HT1080 (cell line): ENCODE results near the gene SPOCK1. TPM values are rescaled to one million over a fixed set of nuclear protein-coding genes. Genes with fewer than 3 reads are reported as not detected.
"Not testable (repeated sequence)": the region's sequence is repeated elsewhere in the genome, so short reads cannot be mapped to it uniquely, and the experiment has no call there.

Experiments used
- DNase-seq: peaks from one replicate; pipeline ENCODE4 v3.0.0-alpha.2; 2015; ENCODE audit warnings: low read depth
- total RNA-seq: library from RNA; depleted of rRNA; stranded (reverse); fragments of >200 nt; shearing (Covaris generic); gene quantifications from 2 replicates; pipeline ENCODE4 v1.2.3, GENCODE V29; 2014

SPOCK1 gene
- total RNA-seq, 1 experiment from 2014 or later: 21.7 TPM

DNA sequence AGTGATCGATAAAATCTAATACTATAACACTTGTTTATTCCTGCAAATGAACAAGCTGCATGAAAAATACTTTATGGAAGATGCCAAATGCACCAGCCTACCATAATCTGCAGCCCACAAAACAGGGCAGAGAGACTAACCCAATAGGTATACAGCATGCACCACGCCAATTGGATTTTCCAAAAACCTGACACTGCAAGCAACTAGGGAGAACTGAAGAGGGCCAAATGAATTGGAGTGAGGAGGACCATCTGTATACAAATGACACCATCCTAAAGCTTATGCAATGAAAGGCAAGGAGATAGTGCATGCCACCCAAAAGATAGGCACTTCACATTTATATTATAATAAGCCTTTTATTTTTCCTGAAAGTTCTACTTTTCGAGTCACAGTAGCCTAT lies 100.4 kb downstream of the SPOCK1 start:
- DNase-seq: no peak

DNA sequence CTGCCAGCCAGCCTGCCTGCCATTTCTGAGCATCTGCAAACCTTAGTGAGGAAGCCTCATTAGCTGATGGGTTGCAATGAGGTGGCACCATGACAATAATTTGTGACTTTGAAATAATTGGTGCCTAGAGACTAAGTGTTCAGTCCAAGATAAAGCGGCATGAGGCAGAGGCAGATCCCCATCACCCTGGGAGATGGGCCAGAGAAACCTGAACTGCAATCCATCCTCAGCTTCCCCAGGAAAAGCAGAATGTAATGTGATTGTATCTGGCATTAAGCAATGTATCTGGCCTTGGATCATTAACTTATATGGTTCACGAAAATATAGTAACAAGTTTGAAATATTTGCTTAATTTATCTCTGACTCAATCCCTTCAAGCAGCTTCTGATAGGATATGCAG lies 101.0 kb downstream of the SPOCK1 start:
- DNase-seq: no peak

DNA sequence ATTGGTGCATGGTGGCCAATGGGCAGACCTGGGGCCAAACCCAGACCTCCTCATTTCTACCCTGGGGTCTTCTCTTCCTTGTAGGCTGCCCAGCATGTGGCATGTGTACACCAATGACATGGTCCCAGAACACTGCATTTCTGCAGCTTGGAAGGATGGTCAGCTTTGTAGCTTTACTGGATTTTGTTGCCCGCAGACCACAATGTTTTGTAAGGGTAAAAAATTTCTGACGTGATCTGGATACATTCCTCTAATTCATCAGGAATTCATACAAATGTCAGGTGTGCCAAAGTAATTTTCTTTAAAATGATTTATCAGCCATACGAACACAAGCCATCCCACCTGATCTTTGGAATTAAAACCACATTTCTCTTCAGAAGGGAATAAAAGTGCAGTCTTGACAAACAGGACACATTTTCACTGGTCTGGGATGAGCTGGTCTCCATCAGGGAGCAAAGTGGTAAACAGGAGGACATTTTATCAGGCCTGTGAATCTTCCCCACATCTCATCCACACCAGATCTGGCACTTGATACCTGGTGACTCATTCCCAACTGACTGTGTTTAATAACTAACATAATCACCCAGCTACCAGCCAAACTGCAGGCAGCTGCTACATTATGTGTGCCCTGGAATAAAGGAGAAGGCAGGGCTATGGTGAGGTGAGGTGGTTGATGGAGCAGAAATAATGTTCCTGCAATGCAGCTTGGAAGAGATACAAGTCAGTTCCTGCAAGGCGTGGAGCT lies 103.9 kb downstream of the SPOCK1 start:
- peak; percentile 83 for DNase-seq

DNA sequence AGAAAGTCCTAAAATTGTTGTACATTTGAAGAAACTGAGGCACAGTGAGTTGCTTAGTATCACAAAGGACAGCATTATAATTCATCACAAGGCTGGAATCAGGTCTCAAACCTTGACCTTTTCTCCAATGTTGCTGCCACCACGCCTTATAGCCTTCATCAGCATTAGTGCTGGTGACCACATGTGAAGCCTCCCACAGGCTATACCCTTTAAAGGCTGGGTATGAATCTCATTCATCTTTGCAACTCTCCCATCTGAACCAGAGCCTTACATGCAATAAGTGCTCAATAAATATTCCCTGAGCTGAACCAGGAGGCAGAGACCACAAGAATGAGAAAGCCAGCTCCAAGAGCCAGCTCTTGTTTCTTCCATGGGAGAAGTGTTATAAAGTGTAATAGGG lies 104.7 kb downstream of the SPOCK1 start:
- DNase-seq: no peak

DNA sequence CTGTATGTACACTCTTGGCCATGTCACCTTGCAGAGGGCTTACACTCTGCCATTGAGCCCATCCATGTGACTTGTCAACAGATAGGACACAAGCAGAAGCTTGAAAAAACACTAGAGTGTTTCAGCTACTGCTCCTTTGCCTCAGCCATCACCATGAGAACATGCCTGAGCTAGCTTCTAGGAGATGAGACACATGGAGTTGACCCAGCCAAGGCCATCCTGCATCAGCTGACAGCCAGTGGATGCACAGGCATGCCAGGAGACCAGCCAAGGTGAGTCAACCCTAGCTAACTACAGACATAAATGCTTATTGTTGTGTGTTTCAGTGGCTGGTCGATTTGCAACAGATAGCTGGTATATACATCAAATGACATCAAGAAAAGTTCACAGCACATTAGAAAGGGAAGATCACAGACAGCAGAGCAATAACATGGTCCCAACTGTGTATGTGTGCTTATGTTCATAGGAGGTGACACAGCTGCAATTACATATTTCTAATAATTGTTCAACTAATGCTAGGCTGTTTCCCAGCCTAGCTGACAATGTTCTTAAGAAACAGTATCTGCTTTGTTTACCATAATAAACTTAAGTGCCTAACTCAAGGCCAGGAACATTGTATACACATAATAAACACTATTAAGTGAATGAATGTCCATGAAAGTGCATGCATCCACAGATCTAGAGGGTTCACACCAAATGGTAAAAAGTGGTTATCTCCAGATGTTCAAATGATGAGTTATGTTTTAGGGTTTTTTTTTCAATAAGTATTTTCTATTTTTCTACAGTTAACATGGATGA lies 105.7 kb downstream of the SPOCK1 start:
- peak; percentile 63 for DNase-seq

DNA sequence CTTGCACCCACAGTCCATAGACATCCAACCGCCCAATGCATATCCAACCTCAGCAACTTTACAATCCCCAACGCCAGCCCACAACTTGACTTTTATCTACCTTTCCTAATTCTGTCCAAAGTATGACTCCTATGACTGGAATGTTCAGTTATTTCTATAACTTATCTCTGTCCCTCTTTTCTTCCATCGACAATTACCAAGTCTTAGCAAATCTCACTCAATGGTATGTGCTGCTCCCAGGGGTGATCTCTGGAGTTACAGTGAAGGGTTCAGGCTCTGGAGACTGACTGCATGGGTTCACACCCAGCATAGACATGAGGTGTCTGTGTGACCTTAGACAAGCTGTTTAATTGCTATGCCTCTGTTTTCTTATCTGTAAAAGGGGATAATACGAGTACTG lies 106.9 kb downstream of the SPOCK1 start:
- DNase-seq: no peak

DNA sequence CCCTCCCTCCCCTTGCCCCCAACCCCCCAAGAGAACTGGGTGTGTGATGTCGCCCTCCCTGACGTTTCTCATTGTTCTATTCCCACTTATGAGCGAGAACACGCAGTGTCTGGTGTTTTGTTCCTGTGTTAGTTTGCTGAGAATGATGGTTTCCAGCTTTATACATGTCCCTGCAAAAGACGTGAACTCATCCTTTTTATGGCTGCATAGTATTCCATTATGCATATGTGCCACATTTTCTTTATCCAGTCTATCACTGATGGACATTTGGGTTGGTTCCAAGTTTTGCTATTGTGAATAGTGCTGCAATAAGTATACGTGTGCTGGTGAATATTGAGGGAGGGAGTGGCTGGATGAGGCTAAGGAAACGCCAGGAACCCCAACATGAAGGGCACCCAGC lies 108.1 kb downstream of the SPOCK1 start:
- not testable (repeated sequence) for DNase-seq

DNA sequence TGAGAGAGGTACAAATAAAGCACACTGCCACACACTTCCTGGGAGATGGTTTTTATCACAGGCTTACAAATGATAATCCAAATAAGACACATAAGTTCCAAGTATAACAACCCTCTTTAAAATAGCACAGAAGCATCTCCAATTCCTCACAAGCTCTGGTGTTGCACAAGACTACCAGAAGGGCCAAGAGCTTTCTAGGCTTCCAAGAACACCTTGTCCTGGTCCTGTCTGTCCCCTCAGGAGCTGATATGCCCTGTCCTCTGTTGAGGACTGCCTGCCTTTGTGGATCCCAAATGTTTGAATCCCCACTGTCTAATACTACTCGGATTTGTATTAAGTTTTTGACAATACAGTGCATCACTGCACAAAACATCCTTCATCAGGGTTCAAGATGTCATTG lies 110.1 kb downstream of the SPOCK1 start:
- DNase-seq: no peak

DNA sequence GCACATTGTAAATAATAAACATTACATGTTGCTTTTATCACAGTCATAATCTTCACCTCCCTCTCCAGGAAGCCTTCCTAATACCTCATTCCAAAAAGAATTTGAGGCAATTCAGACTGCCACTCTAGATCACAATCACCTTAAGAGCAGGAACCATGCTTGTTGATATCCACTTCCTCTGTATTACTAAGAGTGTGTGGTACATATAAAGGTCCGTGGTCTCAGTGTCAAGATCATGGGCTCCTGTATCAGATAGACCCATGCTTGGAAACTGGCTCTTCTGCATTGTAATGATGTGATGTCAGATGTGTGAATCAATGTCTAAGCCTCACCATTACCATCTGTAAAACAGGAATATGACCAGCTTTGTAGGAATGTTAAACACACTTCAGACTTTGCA lies 114.1 kb downstream of the SPOCK1 start:
- DNase-seq: no peak

DNA sequence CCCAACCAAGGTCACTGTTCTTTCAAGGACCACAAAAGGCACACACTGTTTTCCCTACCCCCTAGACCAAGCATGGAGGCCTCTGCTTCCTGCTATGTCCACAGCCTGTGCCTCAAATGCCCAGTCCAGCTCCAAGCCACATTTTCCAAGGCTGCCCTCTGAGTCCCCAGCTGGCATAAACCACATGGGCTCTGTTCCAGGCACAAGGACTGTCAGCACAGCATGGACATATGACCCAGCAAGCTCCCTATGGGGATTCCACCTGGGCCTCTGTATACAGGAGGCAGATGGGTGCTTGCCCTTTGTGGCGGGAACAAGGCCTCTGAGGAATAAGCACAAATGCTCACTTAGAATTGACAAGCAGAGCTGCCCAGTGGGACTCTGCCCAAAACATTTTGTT lies 115.2 kb downstream of the SPOCK1 start:
- no peak for DNase-seq

DNA sequence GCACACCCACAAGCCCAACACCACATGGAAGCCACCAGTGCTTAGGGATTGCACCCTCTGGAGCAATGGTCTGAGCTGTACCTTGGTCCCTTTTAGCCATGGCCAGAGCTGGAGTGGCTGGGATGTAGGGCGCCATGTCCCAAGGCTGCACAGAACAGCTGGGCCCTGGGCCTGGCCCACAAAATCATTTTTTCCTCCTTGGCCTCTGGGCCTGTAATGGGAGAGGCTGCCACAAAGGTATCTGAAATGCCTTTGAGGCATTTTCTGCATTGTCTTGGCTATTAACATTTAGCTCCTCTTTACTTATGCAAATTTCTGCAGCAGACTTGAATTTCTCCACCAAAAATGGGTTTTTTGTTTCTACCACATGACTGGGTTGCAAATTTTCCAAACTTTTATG lies 117.6 kb downstream of the SPOCK1 start:
- DNase-seq: no peak

DNA sequence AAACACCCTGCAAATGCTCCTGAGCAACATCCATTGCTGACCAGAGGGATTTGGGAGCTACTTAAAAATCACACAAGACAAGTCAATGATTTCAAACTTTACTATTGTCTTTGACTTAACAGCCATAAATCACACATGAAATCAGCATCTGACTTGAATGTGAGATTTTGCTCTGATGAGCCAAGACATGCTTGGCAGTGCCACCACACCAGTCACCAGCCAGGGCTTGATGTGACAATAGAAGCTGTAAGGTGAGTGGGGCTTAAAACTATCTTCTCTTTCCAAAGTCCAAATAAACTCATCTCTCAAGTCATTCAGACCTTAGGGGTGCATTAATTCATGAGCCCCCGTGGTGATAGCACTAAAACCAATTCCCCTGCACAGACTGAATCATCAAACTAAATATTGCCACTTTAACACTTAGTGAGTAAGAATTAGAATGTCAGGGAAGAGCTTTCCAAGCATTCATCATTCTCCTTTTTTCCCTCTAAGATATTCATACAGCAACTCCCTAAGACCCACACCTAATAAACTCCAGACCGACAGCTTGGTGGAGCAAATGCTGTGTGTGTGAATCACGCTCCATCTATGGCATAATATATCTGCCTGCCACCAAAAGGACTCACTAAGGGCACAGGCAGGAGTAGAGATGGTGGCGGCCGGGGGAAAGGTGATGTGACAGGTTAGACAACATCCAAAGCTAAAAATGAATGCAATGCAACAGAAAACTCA lies 119.4 kb downstream of the SPOCK1 start:
- no peak for DNase-seq

DNA sequence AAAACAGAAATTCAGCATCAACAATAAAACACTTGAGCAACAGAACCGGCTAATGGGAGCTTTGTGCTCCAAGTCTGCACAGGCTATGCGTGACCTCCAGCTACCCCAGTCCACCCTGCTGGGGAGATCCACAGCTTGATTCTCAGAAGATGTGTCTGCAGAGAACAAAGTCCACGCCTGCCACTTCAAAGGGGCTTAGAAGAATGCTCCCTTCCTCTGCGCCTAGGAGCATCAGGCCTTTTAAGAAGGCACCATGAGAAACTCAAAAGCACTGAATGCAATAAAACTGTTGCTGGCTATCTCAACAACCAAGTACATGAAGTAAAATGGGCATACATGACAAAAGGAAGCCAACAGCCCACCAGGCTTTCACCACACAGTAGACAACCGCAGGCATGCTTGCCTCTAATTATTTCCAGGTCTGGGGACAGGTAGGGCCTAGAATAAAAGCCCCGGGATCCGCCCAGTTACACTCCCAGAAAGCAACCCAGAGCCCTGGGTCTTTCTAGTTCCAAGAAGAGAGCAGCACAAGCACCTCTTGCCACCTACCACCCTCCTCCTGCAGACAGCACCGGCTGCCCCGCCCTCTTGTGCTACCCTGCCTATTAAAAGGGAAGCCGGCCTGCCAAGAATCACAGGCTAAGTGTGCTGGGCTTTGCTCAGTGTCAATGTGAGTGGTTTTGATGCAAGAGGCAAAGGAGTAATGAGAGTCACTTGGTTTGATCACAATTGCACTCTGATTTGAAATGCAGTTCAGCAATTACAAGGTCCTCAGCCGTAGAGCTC lies 123.2 kb downstream of the SPOCK1 start:
- DNase-seq: no peak

DNA sequence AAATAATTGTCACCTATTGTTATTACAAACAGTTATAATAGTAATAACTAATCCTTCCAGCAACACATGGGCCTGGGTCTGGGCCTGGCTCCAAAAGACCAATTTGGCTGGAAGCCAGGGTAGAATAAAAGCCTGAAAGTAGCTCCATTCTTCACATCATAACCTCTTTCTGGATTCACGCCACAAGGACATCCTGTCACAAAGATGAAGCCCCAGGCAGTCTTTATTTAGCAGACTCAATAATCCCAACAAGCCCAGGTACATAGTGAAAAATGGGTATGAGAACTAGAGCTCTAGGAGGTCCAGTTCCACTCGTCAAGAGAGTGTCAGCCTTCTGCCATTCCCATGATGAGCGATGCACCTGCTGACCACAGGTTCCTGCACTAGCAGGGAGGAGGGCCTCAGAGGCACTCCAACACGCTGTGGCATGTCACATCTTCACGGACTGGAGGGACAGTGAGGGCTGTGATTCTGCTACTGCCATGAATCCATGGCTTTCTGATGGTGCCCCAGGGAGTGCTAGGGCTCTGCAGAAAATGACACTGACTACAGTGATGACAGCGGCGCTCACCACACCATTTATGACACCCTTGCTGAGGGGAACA lies 124.9 kb downstream of the SPOCK1 start:
- no peak for DNase-seq

DNA sequence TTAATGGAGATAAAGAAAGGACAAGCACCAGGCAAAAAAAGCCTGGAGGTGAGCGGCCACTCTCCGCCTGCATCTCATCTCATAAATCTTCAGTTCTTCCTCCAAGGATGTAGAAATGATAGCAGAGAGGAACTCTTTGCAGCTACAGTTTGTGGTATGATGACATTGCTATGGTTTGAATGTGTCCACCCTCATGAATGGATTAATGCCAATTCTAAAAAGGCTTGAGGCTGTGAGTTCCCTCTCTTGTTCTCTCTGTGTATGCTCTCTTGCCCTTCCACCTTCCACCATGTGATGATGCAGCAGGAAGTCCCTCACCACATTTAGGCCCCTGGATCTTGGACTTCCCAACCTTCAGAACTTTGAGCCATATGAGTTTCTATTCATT lies 126.4 kb downstream of the SPOCK1 start:
- DNase-seq: peak; percentile 54

DNA sequence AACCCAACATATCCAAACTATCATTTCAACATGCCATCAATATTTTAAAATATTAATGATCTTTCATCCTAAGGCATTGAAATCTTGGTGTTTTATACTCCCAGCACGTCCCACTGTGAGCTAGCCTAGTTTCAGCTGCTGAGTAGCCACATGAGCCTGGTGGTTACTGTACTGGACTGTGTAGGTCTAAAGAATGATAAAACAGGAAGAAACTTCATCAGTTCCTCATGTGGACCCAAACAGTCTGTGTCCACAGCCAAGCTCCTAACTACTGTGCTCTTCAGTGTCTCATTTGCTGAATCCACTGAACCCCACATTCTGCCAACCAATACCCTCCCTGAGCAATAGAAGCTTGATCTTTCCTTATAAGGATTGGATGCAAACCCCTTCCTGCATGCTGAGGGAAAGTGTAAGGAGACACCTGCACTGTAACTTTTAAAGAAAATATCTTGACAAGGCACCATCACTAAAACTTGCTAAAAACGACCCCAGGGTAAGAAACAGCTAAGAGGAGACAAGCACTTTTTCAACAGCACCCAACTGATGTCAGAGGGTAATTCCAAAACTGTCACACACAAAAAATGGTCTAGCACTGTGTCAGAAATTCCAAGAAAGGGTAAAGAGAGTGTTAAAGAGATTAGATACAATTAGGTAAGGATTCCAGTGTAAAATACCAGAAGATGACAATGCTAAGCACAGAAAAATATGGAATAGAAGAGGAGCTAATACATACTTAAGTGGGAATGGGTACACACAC lies 126.9 kb downstream of the SPOCK1 start:
- no peak for DNase-seq

DNA sequence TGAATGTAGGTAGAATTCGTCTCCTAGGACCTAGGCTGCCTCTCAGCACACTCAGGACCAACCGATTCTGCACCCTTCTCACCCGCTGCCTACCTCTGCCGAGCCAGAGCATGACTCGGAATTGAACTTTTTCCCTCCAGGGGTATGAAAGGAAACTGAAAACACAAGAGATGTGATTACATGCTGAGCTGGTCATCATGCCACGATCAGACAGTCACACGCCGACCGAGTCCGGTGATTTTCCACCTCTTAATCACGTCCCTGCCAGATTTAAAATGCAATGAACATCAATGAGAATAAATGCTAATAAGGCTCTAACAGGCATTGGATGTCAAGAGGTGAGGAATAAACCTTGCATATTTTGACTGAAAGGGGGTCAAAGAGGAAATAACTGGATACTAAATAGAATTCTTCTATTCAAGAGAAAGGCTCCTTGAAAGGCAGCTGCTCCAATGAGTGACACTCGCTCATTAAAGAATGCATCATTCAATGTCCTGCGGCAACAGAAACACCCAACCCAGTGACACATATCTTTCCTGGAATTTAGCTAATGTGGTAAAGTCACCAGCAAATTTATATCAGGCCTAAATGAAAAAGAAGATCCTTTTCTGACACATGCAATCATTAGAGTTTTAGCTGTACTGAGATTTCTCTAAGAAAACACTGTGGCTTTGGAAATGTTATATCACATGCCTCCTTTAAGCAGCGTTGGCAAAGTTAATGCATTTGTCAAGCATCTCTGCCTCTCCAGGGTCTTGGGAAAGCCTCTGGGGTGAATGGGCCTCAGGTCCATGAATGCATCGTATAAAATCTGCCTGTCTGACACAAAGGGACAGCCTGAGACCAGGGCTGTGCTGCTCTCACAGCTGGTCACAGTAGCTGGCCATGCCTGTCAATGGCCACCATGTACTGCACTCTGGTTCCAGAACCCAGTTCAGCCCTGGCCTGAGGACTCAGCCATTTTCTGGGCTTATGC lies 128.7 kb downstream of the SPOCK1 start:
- DNase-seq: peak; percentile 35

DNA sequence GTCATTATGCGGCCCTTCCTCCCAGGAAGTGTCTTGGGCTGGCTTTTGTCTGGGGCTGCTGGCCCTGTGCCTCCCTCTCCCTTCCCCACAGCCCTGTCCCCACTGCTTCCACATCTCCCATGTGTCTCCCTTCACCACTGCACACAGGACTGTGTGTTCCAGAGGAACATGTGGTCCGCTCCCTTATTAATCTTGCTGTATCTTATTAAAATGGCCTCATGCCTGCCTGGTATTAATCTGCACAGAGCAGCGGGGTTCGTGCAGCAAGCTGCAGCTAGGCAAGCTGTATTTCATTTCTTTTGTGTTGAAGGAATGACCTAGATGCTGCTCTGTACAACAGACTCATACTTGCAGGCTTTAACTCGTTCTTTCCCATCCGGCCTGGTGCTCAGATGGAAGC lies 130.5 kb downstream of the SPOCK1 start:
- DNase-seq: no peak

DNA sequence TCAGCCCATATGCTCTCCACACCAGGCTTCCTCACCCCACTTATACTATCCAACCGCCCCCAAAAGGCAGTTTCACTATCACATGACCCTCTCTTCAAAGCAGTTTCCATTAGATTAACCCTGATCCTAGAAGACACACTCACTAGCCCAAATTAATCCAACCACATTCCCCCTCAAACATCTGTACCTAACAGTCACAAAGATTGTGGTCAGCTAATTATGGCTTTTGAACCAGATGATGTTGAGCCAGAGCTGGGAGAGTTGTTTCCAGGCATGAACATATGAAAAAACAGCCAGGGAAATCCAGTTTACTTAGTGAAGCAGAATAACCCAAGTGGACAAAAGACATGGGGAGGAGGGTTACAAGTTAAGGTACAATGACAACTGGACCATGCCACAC lies 131.2 kb downstream of the SPOCK1 start:
- no peak for DNase-seq
